ENCODE measurements around the gene DNAH8. TPM values are rescaled to one million over a fixed set of nuclear protein-coding genes. Genes with fewer than 3 reads are reported as not detected.
A peak's percentile ranks its signal among the peaks of the same experiment; 100 is the strongest.

Gene DNAH8
- total RNA-seq, 1 donor from 2014 or later: 0.05 TPM

- Mint-ChIP-seq H3K9me3 (ENCODE audit: low read depth) (no peaks in the 10 kb centered on the region), H3K27ac (ENCODE audit: unreplicated experiment) (no peak overlapping the region), H3K4me3 (ENCODE audit: unreplicated experiment) (no peak overlapping the region), H3K27me3 (ENCODE audit: low read depth) (peaks cover 65% of the 10 kb centered on the region), H3K4me1 (ENCODE audit: low read depth) (no peaks in the 10 kb centered on the region), H3K36me3 (ENCODE audit: low read depth) (no peaks in the 10 kb centered on the region)
- TF ChIP-seq CTCF (IDR thresholded peaks at IDR 0.05): no peak
- DNase-seq (ENCODE audit: low spot score): no peak
These were observed 328.7 kb downstream of the DNAH8 start for GRCh38 chr6:39043776-39044175.

- Mint-ChIP-seq H3K9me3 (ENCODE audit: low read depth) (no peaks in the 10 kb centered on the region), H3K27ac (ENCODE audit: unreplicated experiment) (no peak overlapping the region), H3K27me3 (ENCODE audit: low read depth) (peaks cover 63% of the 10 kb centered on the region), H3K36me3 (ENCODE audit: low read depth) (no peaks in the 10 kb centered on the region), H3K4me3 (ENCODE audit: unreplicated experiment) (no peak overlapping the region), H3K4me1 (ENCODE audit: low read depth) (peaks cover 2% of the 10 kb centered on the region)
- no peak for DNase-seq (ENCODE audit: low spot score)
- no peak for TF ChIP-seq CTCF (IDR thresholded peaks at IDR 0.05)
These were observed 329.1 kb downstream of the DNAH8 start for GRCh38 chr6:39044181-39044580.

- H3K27me3 Mint-ChIP-seq (ENCODE audit: low read depth): peaks cover 68% of the 10 kb centered on the region
- H3K4me1 Mint-ChIP-seq (ENCODE audit: low read depth): peaks cover 3% of the 10 kb centered on the region
- no peak for TF ChIP-seq CTCF (IDR thresholded peaks at IDR 0.05)
- DNase-seq (ENCODE audit: low spot score): no peak
- no peak overlapping the region for H3K4me3 Mint-ChIP-seq (ENCODE audit: unreplicated experiment)
- H3K9me3 Mint-ChIP-seq (ENCODE audit: low read depth): no peaks in the 10 kb centered on the region
- no peak overlapping the region for H3K27ac Mint-ChIP-seq (ENCODE audit: unreplicated experiment)
- H3K36me3 Mint-ChIP-seq (ENCODE audit: low read depth): no peaks in the 10 kb centered on the region
These were observed 332.6 kb downstream of the DNAH8 start for GRCh38 chr6:39047434-39048327.

GRCh38 chr6:39048481-39049399 lies 333.6 kb downstream of the DNAH8 start, which contains the start of gene GLP1R:
TSS of gene GLP1R (plus strand) at chr6:39048781. CDS start at chr6:39048841, 60 bp downstream.
- Mint-ChIP-seq H3K9me3 (ENCODE audit: low read depth) (no peaks in the 10 kb centered on the region), H3K36me3 (ENCODE audit: low read depth) (no peaks in the 10 kb centered on the region), H3K27ac (ENCODE audit: unreplicated experiment) (no peak within 1 kb of the TSS), H3K4me3 (ENCODE audit: unreplicated experiment) (peak within 1 kb of the TSS; percentile 36), H3K27me3 (ENCODE audit: low read depth) (peaks cover 73% of the 10 kb centered on the region), H3K4me1 (ENCODE audit: low read depth) (peaks cover 3% of the 10 kb centered on the region)
- TF ChIP-seq CTCF (IDR thresholded peaks at IDR 0.05): no peak
- no peak for DNase-seq (ENCODE audit: low spot score)

All from chondrocyte (in vitro differentiated cells).